Measurements from ENCODE around the gene AMIGO1. TPM values are rescaled to one million over a fixed set of nuclear protein-coding genes. Genes with fewer than 3 reads are reported as not detected.

AMIGO1 gene
- total RNA-seq, 4 donors from 2014 or later = 2.4 to 10.6 (median 5.9) TPM

DNA sequence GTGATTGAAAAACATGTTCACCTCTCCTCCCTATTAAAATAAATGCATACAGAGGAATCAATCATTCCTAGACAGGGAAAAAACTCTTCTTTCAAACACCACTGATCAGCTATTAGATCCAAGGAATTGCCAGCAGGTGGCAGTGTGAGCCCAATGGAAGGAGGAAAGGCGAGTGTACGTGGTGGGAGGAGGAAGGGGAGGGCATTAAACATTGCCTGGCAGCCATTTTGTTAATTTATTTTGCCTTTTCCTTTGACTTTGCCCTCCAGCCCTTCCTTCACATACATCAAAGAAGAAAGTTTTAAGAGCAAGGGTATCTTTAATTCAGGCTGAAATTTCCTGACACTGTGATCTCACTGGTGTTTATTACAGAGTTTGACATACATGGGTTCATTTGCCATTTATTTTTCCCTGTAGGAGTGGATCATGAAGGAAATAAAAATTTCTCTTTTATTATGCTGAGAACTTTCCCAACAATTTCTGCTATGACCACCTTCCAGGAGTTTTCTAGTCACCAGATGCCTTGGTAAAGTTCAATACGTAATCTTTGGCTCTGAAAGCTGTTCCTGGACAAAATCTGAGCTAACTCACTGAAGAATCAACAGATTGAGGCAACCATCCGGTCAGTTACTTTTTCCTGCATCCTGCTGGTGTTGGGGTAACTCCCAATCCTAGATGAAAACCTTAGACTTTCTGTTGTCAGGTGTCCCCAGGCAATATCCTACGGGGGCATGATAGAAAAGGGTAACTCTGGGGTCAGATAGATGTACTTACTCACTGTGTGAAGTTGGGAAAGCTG, 37.0 kb upstream of the AMIGO1 start:
- ATAC-seq (ENCODE audit: low FRiP score) (peak; percentile 50), DNase-seq (ENCODE audit: low spot score) (peak; percentile 99)
- TF ChIP-seq, protein P1, sequence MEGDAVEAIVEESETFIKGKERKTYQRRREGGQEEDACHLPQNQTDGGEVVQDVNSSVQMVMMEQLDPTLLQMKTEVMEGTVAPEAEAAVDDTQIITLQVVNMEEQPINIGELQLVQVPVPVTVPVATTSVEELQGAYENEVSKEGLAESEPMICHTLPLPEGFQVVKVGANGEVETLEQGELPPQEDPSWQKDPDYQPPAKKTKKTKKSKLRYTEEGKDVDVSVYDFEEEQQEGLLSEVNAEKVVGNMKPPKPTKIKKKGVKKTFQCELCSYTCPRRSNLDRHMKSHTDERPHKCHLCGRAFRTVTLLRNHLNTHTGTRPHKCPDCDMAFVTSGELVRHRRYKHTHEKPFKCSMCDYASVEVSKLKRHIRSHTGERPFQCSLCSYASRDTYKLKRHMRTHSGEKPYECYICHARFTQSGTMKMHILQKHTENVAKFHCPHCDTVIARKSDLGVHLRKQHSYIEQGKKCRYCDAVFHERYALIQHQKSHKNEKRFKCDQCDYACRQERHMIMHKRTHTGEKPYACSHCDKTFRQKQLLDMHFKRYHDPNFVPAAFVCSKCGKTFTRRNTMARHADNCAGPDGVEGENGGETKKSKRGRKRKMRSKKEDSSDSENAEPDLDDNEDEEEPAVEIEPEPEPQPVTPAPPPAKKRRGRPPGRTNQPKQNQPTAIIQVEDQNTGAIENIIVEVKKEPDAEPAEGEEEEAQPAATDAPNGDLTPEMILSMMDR (IDR thresholded peaks at IDR 0.05) = peak in 1 of 3 donors; percentile 51

DNA sequence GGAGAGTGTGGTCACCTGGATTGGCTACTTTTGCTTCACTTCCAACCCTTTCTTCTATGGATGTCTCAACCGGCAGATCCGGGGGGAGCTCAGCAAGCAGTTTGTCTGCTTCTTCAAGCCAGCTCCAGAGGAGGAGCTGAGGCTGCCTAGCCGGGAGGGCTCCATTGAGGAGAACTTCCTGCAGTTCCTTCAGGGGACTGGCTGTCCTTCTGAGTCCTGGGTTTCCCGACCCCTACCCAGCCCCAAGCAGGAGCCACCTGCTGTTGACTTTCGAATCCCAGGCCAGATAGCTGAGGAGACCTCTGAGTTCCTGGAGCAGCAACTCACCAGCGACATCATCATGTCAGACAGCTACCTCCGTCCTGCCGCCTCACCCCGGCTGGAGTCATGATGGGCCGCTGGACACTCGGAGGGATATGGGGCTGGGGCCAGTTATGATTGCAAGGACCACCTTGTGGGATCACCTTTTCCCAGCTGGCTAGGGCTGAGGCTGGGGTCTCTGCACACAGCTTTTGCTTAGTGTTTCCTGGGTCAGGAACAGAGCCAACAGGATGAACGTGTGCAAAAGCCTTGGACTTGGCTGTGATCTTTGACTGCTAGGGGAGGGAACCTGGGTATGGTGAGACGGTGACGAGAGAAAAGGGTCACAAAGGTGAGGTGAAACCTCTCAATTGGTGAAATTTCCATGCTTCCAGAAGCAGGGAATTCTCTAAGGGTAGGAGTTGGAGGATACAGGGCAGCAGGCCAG, 34.6 kb upstream of the AMIGO1 start:
- TF ChIP-seq, protein P1 (IDR thresholded peaks at IDR 0.05) = no peak
- DNase-seq (ENCODE audit: low spot score) (no peak), ATAC-seq (ENCODE audit: low FRiP score) (no peak)

DNA sequence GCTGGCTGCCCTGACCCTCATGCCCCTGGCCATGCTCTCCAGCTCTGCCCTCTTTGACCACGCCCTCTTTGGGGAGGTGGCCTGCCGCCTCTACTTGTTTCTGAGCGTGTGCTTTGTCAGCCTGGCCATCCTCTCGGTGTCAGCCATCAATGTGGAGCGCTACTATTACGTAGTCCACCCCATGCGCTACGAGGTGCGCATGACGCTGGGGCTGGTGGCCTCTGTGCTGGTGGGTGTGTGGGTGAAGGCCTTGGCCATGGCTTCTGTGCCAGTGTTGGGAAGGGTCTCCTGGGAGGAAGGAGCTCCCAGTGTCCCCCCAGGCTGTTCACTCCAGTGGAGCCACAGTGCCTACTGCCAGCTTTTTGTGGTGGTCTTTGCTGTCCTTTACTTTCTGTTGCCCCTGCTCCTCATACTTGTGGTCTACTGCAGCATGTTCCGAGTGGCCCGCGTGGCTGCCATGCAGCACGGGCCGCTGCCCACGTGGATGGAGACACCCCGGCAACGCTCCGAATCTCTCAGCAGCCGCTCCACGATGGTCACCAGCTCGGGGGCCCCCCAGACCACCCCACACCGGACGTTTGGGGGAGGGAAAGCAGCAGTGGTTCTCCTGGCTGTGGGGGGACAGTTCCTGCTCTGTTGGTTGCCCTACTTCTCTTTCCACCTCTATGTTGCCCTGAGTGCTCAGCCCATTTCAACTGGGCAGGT, 33.9 kb upstream of the AMIGO1 start:
- no peak for ATAC-seq (ENCODE audit: low FRiP score)
- DNase-seq (ENCODE audit: low spot score) = no peak
- TF ChIP-seq, protein P1 (IDR thresholded peaks at IDR 0.05) = no peak

DNA sequence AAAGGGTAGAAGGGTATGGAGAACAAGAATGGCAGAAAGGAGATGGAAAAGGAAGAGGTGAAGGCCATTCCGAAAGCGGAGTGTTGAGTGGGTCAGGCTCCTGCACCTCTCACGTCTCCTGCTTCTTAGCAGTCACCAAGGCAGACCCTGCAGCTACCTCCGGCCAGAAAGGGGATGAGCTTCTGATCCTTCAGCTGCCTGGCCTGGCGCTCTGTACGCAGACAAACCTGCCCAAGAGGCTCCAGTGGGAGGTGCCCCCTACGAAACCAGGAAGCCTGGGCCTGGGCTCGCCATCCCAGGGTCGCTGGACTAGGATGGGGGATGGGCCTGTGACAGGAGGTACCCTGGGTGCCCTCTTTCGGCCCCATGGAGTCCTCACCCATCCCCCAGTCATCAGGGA, 33.1 kb upstream of the AMIGO1 start:
- TF ChIP-seq, protein P1 (IDR thresholded peaks at IDR 0.05) = no peak
- ATAC-seq (ENCODE audit: low FRiP score) (no peak), DNase-seq (ENCODE audit: low spot score) (no peak)

DNA sequence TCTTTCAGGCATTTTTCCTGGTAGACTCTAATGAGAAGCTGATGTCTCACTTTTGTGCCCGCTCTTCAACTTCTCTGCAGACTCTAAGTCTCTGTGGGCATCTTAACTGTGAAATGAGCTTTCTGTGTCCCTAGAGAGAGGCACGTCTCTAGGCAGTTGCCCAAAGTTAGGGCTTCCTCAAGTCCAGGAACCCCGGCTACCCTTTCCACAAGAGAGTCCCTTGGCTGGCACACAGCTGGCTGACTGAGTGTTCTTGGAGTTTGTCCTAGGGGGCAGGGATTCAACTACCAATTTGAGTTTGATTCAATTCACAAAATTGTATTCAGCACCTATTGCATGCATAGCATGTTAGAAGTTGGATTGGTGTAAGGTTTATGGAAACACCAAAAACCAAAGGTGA, 31.6 kb upstream of the AMIGO1 start:
- ATAC-seq (ENCODE audit: low FRiP score) (no peak), DNase-seq (ENCODE audit: low spot score) (no peak)
- TF ChIP-seq, protein P1 (IDR thresholded peaks at IDR 0.05) = no peak

DNA sequence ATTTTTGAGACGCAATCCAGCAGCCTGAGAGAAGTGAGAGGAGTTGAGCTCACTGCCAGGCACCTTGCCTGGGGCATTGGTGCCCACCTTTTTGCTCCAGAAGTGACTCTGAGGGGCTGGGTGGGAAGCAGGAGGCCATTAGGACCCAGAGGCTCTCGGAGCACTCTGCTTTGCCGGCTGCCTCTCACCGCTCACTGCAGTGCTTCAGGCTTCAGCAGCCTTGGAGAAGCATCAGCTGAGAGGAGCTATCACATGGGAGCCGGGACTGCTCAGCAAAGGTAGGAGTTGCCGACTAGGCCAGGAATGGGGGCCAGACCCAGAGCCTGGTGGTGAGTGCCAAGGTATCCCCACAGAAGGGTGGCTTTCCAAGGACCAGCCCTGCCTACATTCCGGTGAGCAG, 30.1 kb upstream of the AMIGO1 start, which contains the start of gene GPR61:
TSS of gene GPR61 (plus strand) at position 197 of the 400 bp plus-strand sequence. CDS start 3,151 bp downstream, outside the sequence.
- TF ChIP-seq, protein P1 (IDR thresholded peaks at IDR 0.05) = no peak
- DNase-seq (ENCODE audit: low spot score) (no peak), ATAC-seq (ENCODE audit: low FRiP score) (no peak)

Data from omental fat pad (tissue), 4 donors.